Karpas-422 (cell line): ENCODE measurements around the gene SORBS1. TPM values are rescaled to one million over a fixed set of nuclear protein-coding genes. Genes with fewer than 3 reads are reported as not detected.

Source experiments
- DNase-seq: peaks from one replicate; pipeline ENCODE4 v3.0.0-alpha.2; 2015
- H2AFZ ChIP-seq: fragments of 200-600 bp; sonication (generic); 2 replicates; pipeline ENCODE4 v1.6.1; 2014; ENCODE audit warnings: antibody characterized with exemption, low read length, mixed read lengths
- H3K27ac ChIP-seq: fragments of 200-600 bp; sonication (generic); 2 replicates; pipeline ENCODE4 v1.5.1; 2014; ENCODE audit warnings: mild to moderate bottlenecking, low read length, moderate library complexity
- H3K27me3 ChIP-seq: fragments of 200-600 bp; sonication (generic); 2 replicates; pipeline ENCODE4 v1.6.1; 2014; ENCODE audit warnings: low read length, mixed read lengths
- H3K36me3 ChIP-seq: fragments of 200-600 bp; sonication (generic); 2 replicates; pipeline ENCODE4 v1.6.1; 2014; ENCODE audit warnings: low read length, mixed read lengths; ENCODE audit not compliant: insufficient read depth
- H3K4me1 ChIP-seq: fragments of 200-600 bp; sonication (generic); 2 replicates; pipeline ENCODE4 v1.6.1; 2014; ENCODE audit warnings: mild to moderate bottlenecking, low read length, mixed read lengths
- H3K4me2 ChIP-seq: fragments of 200-600 bp; sonication (generic); 2 replicates; pipeline ENCODE4 v1.6.1; 2014; ENCODE audit warnings: low read length, low read depth, mild to moderate bottlenecking; ENCODE audit not compliant: poor library complexity, severe bottlenecking
- H3K4me3 ChIP-seq: fragments of 200-600 bp; sonication (generic); 2 replicates; pipeline ENCODE4 v1.5.1; 2014; ENCODE audit warnings: mild to moderate bottlenecking, antibody characterized with exemption, low read length, mixed read lengths
- H3K79me2 ChIP-seq: fragments of 200-600 bp; sonication (generic); 2 replicates; pipeline ENCODE4 v1.6.1; 2014; ENCODE audit warnings: mild to moderate bottlenecking, low read length, mixed read lengths
- H3K9ac ChIP-seq: fragments of 200-600 bp; sonication (generic); 2 replicates; pipeline ENCODE4 v1.6.0; 2014; ENCODE audit warnings: low read length
- H3K9me2 ChIP-seq: fragments of 200-600 bp; sonication (generic), shearing (Covaris generic); replicated peaks from 2 replicates; pipeline ENCODE4 v1.6.0; 2014; ENCODE audit warnings: mild to moderate bottlenecking, low read length, moderate library complexity; ENCODE audit not compliant: insufficient read depth
- H3K9me3 ChIP-seq: fragments of 300-700, 200-600 bp; sonication (generic); 2 replicates; pipeline ENCODE4 v1.6.1; 2014; ENCODE audit warnings: low read length, mixed read lengths
- H4K20me1 ChIP-seq: fragments of 200-600 bp; sonication (generic); 2 replicates; pipeline ENCODE4 v1.6.1; 2014; ENCODE audit warnings: mild to moderate bottlenecking, antibody characterized with exemption, low read length, low read depth; ENCODE audit not compliant: insufficient read depth
- total RNA-seq: library from RNA; depleted of rRNA; stranded (reverse); fragments of >200 nt; shearing (Covaris generic); gene quantifications from 2 replicates; pipeline ENCODE4 v1.2.3, GENCODE V29; 2014; ENCODE audit warnings: low replicate concordance

SORBS1 gene
- total RNA-seq, 1 experiment from 2014 or later = 0.15 TPM

DNA sequence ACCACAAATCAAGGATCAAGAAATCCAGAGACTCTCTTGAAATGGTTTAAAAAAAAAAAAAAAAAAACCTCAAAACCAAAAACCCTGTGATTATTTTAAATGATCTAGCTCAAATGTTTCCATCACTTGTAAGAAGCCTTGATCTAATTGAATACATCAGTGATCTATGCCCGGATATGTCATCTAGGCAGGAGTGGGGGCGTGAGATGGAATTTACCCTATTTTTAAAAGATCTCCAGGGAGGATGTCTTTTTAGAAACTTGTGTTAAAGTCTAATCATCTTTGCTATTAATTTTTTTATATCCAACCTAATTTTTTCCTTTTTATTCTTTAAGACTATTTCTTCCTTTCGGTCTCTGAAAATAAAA is 169.0 kb downstream of the SORBS1 start:
- no peak overlapping the region for H2AFZ ChIP-seq
- no peaks in the 10 kb centered on the region for H3K36me3 ChIP-seq
- no peak overlapping the region for H3K9ac ChIP-seq
- H3K9me2 ChIP-seq = no peaks in the 10 kb centered on the region
- no peaks in the 10 kb centered on the region for H3K9me3 ChIP-seq
- DNase-seq = no peak
- H3K79me2 ChIP-seq = no peaks in the 10 kb centered on the region
- no peaks in the 10 kb centered on the region for H3K4me1 ChIP-seq
- no peaks in the 10 kb centered on the region for H4K20me1 ChIP-seq
- H3K27ac ChIP-seq = no peak overlapping the region
- no peak overlapping the region for H3K4me3 ChIP-seq
- no peak overlapping the region for H3K4me2 ChIP-seq
- H3K27me3 ChIP-seq = no peaks in the 10 kb centered on the region

DNA sequence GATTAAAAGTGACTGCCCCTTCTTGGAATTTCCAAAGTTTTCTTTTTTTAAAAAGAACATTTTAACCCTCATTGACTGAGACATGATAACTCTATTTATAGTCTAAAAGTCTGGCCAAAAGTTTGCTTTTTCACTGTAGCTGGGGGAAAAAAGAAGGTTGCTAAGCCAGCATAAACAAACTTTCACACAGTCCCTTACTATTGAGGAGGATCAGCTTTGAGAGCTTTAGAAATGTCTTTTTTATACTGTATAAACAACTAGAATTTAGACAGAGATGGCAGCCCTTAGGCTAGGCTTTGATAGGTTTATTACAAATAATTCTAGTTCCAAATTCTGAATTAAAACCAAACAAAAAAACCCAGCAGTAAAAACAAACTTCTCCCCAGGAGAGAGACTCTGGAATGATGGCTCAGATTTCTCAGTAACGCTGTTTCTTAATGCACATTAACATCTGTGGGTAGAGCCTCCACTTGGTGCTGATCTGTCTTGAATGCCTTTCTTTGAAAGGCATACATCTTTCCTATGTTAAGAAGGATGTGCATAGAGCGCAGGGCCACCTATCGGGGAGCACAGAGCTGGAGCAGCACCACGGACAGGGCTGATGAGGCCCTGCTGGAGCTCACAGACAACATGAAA is 169.5 kb downstream of the SORBS1 start:
- H3K27ac ChIP-seq = no peak overlapping the region
- no peak overlapping the region for H2AFZ ChIP-seq
- DNase-seq = peak; percentile 41
- H3K9me2 ChIP-seq = no peaks in the 10 kb centered on the region
- H3K27me3 ChIP-seq = no peaks in the 10 kb centered on the region
- H3K9me3 ChIP-seq = no peaks in the 10 kb centered on the region
- no peaks in the 10 kb centered on the region for H3K79me2 ChIP-seq
- H4K20me1 ChIP-seq = no peaks in the 10 kb centered on the region
- no peak overlapping the region for H3K4me3 ChIP-seq
- H3K4me2 ChIP-seq = no peak overlapping the region
- no peaks in the 10 kb centered on the region for H3K36me3 ChIP-seq
- no peaks in the 10 kb centered on the region for H3K4me1 ChIP-seq
- H3K9ac ChIP-seq = no peak overlapping the region

DNA sequence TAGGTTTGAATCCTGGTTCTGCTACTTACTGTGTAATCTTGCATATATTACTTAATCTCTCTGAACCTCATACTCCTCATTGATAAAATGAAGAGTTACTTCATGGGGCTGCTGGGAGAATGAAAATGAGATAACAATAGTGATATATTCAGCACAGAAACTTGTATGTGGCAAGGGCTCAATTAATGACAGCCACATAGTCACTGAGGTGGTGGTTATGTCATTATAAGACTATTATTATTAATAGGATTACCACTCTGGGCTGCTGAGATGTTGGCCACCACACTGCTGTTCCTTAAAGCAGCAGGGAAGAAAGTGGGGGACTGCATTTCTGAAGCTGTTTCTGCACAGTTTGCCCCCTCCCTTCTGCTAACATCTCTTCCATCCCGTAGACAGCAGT is 170.0 kb downstream of the SORBS1 start:
- Histone ChIP-seq H2AFZ (no peak overlapping the region), H3K9me3 (no peaks in the 10 kb centered on the region), H3K36me3 (no peaks in the 10 kb centered on the region), H3K27me3 (no peaks in the 10 kb centered on the region), H3K4me2 (no peak overlapping the region), H3K9ac (no peak overlapping the region), H3K79me2 (no peaks in the 10 kb centered on the region), H3K27ac (no peak overlapping the region), H3K9me2 (no peaks in the 10 kb centered on the region), H3K4me1 (no peaks in the 10 kb centered on the region), H4K20me1 (no peaks in the 10 kb centered on the region), H3K4me3 (no peak overlapping the region)
- no peak for DNase-seq

DNA sequence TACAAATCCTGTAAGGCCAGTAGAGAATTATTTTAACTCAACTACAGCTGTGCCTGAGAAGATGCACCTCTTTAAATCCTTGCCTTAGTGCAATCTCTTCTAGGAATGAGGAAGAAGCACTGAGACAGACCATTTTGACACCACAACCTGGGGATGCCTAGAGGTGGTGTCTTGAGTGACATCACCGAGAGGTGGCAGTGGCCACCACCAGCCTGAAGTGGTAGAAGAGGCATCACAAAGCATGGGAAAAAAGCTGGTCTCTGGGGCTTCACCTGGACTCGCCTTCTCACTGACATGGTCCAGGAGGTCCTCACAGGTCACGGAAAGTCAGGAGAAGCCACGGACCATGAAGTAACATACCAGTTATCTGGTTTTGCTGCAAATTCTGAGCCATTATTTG is 171.2 kb downstream of the SORBS1 start:
- Histone ChIP-seq H3K27ac (no peak overlapping the region), H3K4me1 (no peaks in the 10 kb centered on the region), H3K79me2 (no peaks in the 10 kb centered on the region), H2AFZ (no peak overlapping the region), H3K9me3 (no peaks in the 10 kb centered on the region), H3K9me2 (no peaks in the 10 kb centered on the region), H4K20me1 (no peaks in the 10 kb centered on the region), H3K4me2 (no peak overlapping the region), H3K4me3 (no peak overlapping the region), H3K9ac (no peak overlapping the region), H3K27me3 (no peaks in the 10 kb centered on the region), H3K36me3 (no peaks in the 10 kb centered on the region)
- no peak for DNase-seq

DNA sequence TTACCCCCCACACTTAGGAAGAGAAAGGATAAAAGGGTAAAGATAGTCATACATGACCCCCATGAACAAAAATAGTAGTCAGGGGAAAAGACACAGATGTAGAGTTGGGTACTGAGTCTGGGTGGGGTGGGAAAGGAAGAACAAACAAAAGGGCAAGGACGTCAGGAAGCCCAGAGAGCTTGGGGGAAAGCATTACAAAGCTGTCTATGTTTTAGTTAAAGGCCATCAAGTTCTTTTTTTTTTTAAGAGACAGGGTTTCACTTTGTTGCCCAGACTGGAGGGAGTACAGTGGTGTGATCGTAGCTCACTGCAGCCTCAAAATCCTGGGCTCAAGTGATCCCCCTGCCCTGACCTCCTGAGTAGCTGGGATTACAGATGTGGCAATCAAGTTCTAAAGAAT is 172.0 kb downstream of the SORBS1 start:
- no peaks in the 10 kb centered on the region for H3K9me3 ChIP-seq
- H3K4me2 ChIP-seq = no peak overlapping the region
- no peaks in the 10 kb centered on the region for H3K27me3 ChIP-seq
- H3K27ac ChIP-seq = no peak overlapping the region
- no peak overlapping the region for H3K4me3 ChIP-seq
- H3K9me2 ChIP-seq = no peaks in the 10 kb centered on the region
- no peaks in the 10 kb centered on the region for H3K4me1 ChIP-seq
- H2AFZ ChIP-seq = no peak overlapping the region
- no peaks in the 10 kb centered on the region for H3K79me2 ChIP-seq
- no peak for DNase-seq
- H3K36me3 ChIP-seq = no peaks in the 10 kb centered on the region
- H4K20me1 ChIP-seq = no peaks in the 10 kb centered on the region
- H3K9ac ChIP-seq = no peak overlapping the region

DNA sequence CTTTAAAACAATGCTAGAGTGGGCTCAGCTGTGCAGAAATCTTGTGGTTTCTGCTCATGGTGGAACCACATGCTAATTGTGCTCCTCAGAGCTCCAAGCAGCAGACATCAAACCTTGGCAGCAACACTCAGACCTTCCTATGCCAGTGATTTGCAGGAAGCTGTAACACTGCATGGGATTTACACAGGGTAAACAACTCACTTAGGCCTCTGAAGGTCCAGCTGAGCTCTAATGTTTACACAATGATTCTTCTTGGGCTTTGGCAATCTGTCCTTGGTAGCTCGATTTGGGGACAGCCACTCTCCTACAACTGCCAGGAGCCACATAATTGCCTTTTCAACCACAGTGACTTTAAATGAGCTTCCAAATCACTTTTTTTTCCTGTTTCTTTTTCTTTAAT is 172.6 kb downstream of the SORBS1 start:
- H3K4me2 ChIP-seq = no peak overlapping the region
- no peaks in the 10 kb centered on the region for H3K4me1 ChIP-seq
- no peaks in the 10 kb centered on the region for H3K9me2 ChIP-seq
- no peaks in the 10 kb centered on the region for H3K79me2 ChIP-seq
- H3K36me3 ChIP-seq = no peaks in the 10 kb centered on the region
- no peak overlapping the region for H3K9ac ChIP-seq
- H3K4me3 ChIP-seq = no peak overlapping the region
- H4K20me1 ChIP-seq = no peaks in the 10 kb centered on the region
- H3K27me3 ChIP-seq = no peaks in the 10 kb centered on the region
- H2AFZ ChIP-seq = no peak overlapping the region
- no peak for DNase-seq
- H3K9me3 ChIP-seq = no peaks in the 10 kb centered on the region
- no peak overlapping the region for H3K27ac ChIP-seq

DNA sequence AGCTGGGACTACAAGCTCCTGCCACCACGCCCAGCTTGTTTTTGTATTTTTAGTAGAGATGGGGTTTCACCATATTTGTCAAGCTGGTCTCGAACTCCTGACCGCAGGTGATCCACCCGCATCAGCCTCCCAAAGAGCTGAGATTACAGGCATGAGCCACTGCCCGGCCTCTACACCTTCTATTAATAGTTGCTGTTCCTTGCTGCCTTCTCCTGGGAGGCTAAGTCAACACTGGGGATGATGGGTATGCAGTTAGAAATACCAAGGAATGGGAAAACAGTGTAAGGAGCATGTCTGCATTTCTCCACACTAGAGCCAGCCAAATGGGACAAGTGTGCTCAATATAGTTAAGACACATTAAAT is 173.1 kb downstream of the SORBS1 start:
- H3K9ac ChIP-seq = no peak overlapping the region
- no peak overlapping the region for H3K27ac ChIP-seq
- H3K4me2 ChIP-seq = no peak overlapping the region
- no peaks in the 10 kb centered on the region for H3K27me3 ChIP-seq
- no peaks in the 10 kb centered on the region for H4K20me1 ChIP-seq
- H3K9me3 ChIP-seq = no peaks in the 10 kb centered on the region
- no peaks in the 10 kb centered on the region for H3K36me3 ChIP-seq
- H3K79me2 ChIP-seq = no peaks in the 10 kb centered on the region
- H3K4me1 ChIP-seq = no peaks in the 10 kb centered on the region
- DNase-seq = no peak
- H3K4me3 ChIP-seq = no peak overlapping the region
- H3K9me2 ChIP-seq = no peaks in the 10 kb centered on the region
- H2AFZ ChIP-seq = no peak overlapping the region

DNA sequence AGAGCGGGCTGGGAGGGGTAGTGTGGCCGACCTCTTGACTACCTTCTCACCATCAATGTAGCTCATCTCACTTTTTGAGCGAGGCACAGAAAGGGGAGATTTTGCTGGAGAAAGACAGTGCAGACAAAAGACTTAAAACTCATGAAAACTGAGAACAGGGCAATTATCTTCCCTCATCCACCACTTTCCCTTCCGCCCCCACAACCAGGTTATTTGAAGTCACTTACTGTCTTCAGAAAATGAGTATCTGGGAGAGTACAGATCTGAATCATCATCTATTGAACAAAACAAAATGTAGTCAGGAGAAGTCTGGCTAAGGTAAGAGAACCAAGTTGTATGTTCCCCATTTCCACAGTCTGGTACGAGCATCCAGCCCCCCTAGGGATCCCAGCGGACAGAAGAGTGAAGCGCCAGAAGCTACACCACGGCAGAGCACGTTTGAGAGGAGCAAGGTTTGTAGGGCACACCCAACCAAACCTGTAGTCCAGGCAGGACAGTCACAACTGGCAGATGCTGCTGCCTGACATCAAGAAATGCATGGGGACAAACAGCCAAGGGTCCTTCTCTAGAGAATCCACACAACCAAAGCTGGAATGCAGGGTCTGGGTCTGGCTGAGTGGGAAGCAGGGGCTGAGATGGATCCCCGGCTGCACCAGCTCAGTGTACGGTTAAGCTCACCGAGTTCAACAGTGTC is 177.0 kb downstream of the SORBS1 start:
- H3K9me3 ChIP-seq = no peaks in the 10 kb centered on the region
- no peak overlapping the region for H3K4me3 ChIP-seq
- no peaks in the 10 kb centered on the region for H3K9me2 ChIP-seq
- H3K79me2 ChIP-seq = no peaks in the 10 kb centered on the region
- H4K20me1 ChIP-seq = no peaks in the 10 kb centered on the region
- no peak overlapping the region for H3K9ac ChIP-seq
- no peak overlapping the region for H3K27ac ChIP-seq
- no peaks in the 10 kb centered on the region for H3K27me3 ChIP-seq
- no peak overlapping the region for H3K4me2 ChIP-seq
- H2AFZ ChIP-seq = no peak overlapping the region
- no peak for DNase-seq
- H3K4me1 ChIP-seq = no peaks in the 10 kb centered on the region
- no peaks in the 10 kb centered on the region for H3K36me3 ChIP-seq
